Activated T-cell treated with anti-CD3 and anti-CD28 coated beads for 48 hours (primary cell): ENCODE measurements around the gene NCR3LG1.

ENCODE experiments used
- DNase-seq: peaks from one replicate; pipeline ENCODE4 v3.0.0-alpha.2; 2020; ENCODE audit warnings: low read depth

The NCR3LG1 gene

DNA sequence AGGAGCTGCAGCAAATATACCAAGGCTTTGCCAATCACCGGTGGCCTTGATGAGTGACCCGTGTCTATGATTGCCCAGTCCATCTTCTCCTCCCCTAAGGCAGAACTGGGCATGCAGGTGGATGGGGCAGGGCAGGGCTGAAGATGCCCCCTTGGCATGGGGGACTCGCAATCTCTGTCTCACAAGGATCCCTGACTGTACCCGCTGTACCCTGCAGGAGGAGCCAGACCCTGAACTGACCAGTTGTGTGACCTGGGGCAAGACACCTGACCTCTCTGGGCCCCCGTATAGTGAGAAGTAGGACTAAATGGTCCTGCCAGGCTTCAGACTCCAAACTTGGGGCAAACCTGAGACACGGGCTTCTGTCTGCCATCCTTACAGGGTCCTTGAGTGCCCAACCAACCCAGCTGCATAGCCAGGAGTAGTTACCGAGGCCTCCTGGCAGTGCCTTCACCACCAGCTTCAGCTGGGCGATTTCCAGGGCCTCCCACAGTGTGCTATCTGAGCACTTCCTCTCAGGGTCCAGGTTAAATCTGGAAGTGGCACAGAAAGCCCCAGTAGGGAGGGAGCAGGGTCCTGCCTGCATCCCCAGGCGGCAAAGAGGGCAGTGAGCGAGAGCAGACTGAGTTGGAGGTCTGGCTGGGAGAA is 43.3 kb downstream of the NCR3LG1 start:
- DNase-seq, result no peak

DNA sequence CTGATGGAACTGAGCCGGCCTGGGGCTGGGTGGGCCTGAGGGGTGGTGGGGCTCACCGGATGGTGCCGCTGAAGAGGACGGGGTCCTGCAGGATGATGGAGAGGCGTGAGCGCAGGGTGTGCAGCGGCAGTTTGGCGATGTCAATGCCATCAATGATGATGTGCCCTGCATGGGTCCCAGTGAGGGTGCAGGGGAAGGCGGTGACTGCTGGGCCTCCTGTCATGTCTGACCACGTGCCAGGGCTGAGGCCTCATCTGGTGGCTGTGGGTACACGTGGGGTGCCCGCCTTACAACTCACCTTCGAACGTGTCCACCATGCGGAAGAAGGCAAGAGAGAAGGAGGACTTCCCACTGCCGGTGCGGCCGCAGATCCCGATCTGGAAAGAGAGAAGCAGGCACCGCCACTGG is 44.0 kb downstream of the NCR3LG1 start:
- DNase-seq, result no peak

DNA sequence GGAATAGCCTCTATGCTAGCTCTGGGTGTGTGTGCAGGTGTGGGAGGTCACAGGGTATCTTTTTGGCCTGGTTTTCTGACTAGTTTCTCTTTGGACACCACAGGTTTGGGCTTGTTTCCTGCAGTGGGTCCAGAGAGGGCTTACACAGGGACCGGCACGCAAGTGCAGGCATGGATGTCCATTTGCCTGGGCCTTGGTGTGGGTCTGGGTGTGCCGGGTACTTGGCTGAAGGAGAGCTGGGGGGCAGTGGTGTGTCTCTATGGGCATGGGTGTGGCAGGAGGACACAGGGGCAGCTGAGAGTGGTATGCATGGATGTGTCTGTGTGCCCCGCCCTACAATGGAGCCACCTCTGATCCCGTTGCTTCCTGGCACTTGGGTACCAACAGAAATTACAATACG is 44.4 kb downstream of the NCR3LG1 start:
- no peak for DNase-seq

DNA sequence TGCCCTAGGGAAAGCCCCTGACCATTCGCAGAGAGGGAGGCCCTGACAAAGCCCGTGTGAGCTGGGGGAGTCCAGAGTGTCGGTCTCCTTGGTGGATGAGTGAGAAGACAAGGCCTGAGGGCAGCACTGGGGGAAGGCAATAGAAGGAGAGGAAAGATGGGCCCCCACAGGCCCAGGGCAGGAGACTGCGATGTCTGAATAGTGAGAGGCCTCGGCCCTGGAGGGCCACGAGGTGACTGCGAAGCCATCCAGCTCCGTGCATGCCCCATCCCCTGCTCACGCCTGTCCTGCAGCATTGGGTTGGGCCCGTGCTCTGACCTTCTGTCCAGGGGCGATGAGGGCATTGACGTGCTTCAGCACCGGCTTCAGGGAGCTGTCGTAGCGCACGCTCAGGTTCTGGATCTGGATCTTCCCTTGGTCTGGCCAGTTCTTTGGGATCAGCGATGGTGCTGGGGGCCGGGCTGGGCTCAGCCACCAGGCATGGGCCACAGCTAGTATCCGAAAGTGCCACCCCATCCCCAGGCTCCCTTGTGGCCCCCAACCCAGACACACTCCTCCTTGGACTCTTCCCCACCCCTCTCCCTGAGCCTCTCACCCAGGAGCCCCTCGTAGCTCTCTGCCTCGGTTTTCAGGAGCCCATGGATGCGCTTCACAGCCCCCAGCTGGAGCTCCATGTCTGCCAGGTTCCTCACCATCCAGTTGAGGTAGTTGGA is 45.2 kb downstream of the NCR3LG1 start:
- DNase-seq, result no peak

DNA sequence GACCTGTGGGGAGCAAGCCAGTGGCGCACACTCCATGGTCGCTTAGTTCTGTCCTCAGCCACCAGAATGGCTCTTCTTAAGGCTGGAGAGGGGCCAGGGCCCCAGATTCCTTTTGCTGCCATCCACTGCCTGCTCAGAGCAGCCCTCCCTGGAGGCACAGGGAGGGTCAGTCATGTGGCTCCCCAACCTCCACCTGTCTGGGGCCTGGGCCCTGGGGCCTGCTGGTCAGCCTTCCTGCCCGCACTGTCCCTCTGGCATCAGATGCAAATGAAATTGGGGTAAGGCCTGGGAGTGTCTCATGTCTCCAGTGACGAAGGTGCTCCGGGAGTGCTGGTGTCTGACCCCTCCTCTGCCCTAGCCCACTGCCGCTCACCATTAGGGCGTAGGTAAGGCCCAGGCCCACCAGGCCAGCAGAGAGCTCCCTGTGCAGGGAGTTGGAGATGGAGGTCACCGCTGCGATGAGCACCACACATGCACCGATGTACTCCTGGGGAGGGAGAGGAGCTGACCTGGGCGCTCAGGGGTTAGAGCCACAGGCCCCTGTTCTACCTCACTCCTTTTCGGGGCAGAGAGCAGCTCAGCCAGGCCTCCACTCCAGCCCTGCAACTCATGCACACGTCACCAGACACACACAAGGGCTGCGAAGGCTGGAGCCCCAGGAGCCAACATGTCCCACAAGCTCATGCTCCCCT is 45.9 kb downstream of the NCR3LG1 start:
- DNase-seq, result no peak

DNA sequence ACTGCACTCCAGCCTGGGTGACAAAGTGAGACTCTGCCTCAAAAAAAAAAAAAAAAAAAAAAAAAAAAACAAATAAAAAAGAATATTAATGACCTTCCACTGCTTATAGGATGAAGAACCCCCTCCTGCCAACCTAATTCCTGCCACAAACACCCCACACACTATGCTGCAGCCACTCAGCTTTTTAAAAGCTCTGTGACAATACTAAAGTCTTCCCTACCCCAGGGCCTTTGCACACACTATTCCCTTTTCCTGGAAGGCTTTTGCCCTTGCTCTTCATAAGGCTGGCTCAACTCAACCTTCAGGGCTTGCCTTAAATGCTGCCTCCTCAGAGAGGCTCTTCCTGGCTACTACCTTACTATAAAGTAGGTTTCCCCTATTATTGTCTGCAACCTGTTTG is 47.6 kb downstream of the NCR3LG1 start:
- DNase-seq, result no peak

DNA sequence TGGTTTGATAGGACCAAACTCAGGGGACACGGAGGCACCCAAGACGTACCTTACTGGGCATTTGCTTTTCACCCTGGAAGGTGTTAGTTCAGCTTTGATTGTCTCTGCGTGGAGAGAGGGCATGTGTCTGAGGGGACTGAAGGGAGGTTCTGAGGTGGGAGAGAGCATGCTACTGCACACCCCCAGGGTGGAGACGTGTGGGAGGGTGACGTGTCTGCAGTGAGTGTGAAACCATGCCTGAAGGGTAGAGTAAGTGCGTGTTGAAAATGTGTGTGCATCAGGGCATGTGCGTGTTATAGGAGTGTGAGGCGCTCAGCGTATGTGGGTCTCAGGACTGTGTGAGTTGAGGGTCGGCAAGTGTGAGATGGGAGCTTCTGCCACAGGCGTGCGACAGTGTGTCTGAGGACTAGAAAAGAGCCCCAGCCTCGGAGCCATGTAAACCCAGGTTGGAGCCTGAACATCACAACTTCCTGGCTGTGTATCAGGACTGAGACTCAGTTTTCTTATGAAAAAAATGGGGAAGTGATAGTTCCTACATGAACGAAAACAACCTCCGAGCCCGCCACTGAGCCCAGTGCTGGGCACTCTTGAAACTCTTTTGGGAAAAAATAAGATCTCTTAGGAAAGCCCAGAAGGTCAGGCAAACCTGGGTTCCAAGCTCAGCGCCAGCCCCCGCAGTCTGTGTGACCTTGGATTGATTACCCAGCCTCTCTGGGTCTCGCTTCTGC is 48.6 kb downstream of the NCR3LG1 start:
- no peak for DNase-seq

DNA sequence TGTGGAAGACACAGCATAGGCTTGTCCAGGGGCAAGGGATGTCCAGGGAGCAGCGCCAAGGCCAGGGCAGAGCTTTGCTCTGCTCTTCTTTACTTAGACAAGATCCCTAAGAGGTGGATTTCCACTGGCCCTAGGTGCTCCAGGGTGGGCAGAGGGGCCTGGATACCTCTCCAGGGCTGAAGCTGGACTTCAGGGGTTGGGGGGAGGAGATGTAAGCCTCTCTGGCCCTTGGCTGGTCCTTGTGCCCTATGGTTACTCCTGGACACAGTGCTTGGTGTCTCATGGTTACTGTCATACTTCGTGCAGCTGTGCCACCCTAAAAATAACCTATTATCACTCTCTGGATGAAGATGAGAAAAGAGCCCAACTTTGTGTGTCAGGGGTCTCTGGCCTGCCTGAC is 49.7 kb downstream of the NCR3LG1 start:
- no peak for DNase-seq

DNA sequence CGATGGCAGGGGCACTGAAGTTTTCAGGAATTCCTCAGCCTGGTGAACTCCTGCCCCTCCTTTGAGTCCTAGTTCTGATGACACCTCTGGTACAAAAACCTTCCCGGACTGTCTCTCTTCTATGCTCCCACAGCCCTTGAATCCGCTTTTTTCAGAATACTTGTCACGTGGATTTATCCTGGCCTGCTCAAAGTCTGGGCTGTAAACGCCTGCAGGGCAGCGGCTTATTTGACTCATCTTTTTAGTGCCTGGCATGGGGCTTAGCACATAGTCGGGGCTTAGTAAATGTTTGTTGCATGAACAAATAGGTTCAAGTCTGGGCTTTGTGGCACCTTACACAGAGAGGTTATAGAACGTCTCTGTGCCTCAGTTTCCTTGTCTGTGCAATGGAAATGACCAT is 50.2 kb downstream of the NCR3LG1 start:
- no peak for DNase-seq

DNA sequence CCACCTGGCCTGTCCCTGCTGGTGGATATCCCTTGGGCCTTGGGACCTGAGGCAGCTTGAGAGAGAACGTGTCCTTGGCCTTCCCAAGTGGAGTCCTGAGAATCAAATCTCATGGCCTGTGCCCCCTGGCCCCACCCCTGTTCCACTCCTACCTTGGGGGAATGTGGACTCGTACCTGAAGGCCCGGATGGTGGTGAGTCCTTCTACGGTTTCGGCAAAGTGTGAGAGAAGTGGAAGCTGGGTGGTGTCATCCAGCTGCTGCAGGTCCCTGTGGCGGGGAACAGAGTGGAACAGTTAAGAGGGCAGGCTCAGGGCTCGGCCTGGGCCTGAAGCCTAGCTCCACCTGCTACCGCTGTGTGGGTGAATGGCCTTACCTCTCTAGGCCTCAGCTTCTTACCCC is 50.9 kb downstream of the NCR3LG1 start:
- DNase-seq, result no peak

DNA sequence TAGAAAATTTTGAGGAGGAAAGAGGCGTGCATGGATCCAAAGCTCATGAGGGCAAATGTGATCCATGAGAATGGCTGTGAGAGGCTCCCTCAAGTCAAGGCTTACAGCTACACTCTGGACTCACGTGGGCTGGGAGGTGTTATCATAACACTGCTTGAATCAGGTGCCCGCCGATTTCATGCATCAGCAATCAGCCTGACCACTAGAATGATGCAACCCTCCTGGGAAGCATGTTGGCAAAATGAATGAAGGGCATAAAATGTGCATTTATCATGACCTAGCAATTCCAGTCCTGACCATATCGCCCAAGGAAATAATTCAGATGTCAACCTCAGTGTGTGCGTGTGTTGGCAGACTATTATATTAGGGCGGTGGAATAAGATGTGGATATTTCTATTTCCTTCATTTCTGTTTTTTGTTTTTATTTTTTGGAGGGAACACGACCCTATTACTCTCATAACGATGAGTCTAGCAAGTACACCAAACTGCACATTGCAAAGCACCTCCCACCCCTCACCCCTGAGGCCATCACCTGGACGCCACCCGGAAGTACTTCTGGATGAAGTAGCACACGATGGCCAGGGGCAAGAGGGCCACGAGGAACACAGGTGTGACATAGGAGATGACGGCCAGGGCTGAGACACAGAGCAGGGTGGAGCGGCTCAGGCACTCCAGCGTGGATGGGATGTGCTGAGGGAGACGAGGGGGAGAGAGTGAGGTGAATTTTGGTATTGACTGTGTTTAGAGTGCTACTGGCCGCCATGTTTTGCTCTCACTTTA is 52.6 kb downstream of the NCR3LG1 start:
- no peak for DNase-seq

DNA sequence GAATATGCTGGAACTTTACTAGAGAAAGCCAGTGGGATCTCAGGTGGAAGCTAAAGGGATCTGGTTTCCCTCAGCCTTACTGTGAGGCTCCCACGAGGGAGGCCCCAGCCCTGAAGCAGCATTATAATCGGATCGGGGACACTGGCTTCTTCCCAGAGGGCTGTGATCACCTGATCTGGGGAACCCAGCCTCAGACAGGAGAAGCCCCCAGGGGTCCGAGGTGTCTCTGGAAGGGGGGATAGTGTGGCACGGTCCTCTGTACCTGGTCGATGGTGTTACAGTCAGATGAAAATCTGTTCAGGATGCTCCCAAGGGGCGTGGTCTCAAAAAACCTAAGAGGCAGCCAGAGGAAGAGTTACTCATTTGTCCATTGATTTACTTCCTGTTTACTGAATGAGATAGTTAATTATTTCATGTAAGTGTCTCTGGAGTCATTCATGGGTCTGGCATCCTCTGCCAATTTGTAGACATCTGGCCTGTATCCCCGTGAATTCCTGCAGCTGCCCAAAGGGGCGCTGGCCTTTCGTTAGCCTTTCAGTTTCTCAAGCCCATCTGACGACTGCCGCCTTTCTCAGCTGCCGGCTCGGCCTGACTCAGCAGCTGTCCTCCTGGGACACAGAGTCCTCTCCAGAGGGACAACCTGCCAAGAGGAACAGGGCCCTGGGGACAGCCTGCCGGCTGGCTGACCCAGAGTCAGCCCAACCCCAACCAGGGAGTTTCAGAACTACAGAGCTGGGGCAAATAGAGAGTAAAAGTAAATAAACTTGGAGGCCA is 53.8 kb downstream of the NCR3LG1 start:
- no peak for DNase-seq

DNA sequence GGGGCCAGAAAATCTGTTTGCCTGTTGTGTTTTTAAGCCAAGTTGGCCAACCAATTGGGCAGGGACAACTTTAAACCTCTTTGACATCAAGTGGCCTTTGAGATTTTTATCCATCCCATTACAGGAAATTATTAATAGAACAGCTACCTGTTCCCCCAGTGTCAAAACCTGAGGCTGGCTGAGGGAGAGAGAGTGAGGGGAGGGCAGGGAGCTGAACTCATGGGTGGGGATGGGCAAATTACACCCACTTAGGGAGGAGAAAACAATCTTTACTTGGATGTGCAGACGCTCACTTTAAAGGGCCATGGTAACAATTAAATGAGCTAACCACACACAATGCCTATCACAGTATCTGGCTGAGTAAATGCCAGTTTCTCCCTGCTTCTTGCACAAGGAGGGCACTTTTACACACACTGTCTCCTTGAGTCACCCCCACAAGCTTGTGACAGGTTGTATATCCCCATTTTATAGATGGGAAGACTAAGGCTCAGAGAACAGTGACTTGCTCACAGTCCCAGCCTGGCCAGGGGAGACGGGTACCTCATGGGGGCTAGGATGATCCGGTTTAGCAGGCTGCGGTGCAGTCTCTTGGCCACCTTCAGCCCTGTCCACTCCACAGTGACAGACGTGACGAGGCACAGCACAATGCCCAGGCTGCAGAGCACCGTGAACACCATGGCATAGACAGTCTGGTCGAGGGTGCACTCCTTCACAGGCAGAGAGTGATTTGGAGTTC is 54.6 kb downstream of the NCR3LG1 start:
- DNase-seq, result no peak

DNA sequence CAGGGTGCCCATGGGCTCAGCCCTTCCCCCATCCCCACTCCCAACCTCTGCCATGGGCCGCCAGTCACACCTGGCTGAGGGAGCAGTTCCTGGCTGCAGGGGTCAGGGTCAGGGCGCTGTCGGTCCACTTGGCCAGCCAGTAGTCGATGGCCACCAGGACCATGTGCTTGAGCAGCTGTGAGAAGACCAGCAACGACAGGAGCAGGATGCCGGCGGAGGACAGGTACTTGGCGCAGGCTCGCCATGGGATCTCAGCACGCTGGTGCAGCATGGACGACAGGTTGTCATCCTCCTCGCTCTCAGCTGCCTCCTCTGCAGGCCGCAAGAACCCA is 55.2 kb downstream of the NCR3LG1 start:
- DNase-seq, result no peak

DNA sequence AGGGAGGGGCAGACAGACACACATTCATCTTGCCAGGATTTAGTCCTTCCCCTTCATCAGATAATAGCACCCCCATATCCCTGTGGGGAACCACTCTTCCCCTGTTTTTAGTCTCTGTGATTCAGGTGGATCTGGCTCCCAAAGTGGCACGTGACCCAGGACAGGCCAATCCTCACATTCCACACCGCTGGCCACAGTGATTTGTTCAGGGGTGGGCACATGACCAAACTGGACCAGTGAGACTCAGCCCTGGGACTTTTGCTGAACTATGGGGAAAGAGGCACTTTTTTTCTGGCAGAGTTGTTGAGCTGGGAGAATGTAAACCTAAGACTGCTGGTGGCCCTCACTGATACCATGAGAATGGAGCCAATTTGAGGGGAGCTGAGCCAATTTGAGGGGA is 56.0 kb downstream of the NCR3LG1 start:
- no peak for DNase-seq

DNA sequence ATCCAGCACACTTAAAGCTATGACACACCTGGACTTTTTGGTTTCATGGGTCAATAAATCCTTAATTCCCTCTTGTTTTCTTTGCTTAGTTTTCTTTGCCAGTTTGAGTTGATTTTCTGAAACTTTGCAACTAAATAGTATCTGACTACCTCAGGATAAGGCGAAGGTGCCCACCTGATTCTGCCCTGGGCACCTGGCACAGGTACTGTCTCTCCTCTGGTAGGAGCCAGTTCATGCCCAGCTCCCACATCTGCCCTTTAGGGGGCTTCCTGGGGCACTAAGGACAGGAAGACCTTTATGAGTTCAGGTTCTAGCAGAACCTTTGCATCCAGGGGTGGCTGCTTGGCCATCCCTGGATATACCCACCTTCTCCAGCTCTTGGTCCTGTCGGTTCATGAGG is 56.4 kb downstream of the NCR3LG1 start:
- DNase-seq, result no peak

DNA sequence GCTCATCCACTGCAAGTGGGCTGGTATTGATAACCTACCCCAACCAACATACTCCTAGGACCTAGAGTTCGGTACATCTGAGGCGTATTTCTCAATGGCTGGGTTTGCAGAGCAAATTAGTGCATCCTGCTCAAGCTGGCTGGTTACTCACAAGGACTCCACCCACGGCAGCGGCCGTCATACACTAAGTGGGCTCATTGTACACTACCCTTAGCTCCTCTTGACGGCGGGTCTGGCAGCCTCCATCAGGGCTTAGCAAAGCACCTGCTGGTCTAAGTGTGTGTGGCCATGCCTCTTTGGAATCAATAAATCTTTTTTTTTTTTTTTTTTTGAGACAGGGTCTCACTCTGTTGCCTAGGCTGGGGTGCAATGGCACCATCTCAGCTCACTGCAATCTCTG is 57.0 kb downstream of the NCR3LG1 start:
- no peak for DNase-seq

DNA sequence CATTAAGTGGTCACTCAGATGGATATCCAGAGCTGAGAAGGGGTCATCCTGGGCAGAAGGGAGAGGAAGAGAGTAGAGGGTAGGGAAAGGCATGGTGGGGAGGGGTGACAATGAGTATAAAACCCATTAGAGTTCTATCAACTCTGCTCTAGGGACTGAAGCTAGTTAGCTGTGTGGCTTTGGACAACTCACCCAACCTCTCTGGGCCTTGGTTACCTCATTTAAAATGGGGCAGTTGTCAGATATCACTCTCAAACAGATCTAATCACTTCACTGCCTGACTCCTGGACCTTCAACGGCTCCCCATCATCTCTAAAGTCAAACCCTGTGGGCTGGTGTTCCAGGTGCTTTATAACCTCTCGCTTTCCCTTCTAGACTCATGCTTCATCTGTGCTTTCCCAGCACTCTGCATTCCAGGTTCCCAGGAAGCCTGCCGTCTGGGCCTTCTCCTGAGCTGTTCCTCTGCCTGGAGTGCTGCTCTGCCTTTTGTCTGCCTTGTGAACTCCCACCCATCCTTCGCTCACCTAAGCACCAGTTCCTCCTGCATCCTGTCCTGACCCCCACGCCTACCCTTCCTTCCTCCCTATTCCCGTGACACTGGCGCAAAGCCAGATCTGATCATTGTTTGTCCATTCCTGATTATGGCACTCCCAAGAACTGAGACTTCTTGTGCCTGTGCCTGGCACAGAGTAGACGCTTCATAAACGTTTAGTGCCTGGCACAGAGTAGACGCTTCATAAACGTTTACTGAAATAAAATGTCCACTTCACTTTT is 59.2 kb downstream of the NCR3LG1 start:
- no peak for DNase-seq

DNA sequence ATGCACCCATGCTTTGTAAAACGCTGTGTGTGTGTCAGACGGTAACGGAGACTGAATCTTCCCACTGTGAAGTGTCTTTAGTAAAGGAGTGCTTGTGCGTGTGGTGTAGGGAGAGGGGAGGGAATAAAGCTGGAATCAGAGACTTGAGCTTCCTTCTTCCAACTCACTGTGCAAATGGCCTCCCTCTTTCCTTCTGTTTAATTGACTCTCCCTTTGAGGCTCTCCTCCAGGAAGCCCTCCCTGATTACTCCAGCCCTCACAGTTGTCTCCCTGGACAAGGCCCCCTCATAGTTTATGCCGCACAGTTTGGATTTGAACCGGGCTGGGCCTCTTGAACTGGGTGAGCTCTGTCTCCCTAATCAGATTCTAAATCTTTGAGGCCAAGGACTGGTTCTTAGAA is 59.8 kb downstream of the NCR3LG1 start:
- no peak for DNase-seq
